Forelimb muscle (tissue), 1 donor: Measurements from ENCODE around the gene SRXN1. TPM values are rescaled to one million over a fixed set of nuclear protein-coding genes. Genes with fewer than 3 reads are reported as not detected.

Source experiments
- DNase-seq: peaks from one replicate; pipeline ENCODE4 v3.0.0-alpha.2; 2013; ENCODE audit warnings: low read depth
- polyA plus RNA-seq: library from polyadenylated mRNA; unstranded; fragments of 120-200 nt; gene quantifications from one replicate; pipeline ENCODE4 v1.2.1, GENCODE V29; 2013; ENCODE audit not compliant: insufficient read length

SRXN1 gene
- polyA plus RNA-seq, 1 donor, result 8.2 TPM

GRCh38 chr20:607476-607875 lies 45.5 kb downstream of the SRXN1 start:
- DNase-seq, result no peak

GRCh38 chr20:605237-605636 lies 47.8 kb downstream of the SRXN1 start:
- no peak for DNase-seq

- DNase-seq, result no peak
Observed at GRCh38 chr20:603116-603640, 49.8 kb downstream of the SRXN1 start.

- DNase-seq, result no peak
Observed at GRCh38 chr20:602111-602970, 50.7 kb downstream of the SRXN1 start.

- no peak for DNase-seq
Observed at GRCh38 chr20:600736-601135, 52.3 kb downstream of the SRXN1 start.

- no peak for DNase-seq
Observed at GRCh38 chr20:600141-600540, 52.9 kb downstream of the SRXN1 start.

GRCh38 chr20:598133-598850 lies 54.7 kb downstream of the SRXN1 start:
- DNase-seq, result no peak

GRCh38 chr20:597560-597959 lies 55.4 kb downstream of the SRXN1 start:
- no peak for DNase-seq

Other genes starting within 250 kb of the SRXN1 start
- gene RBCK1, start 244.9 kb downstream of the SRXN1 start, polyA plus RNA-seq, result 48.3 TPM
- gene TBC1D20, start 190.7 kb downstream of the SRXN1 start, polyA plus RNA-seq, result 28.8 TPM
- 107 TPM for gene CSNK2A1, start 109.4 kb downstream of the SRXN1 start, polyA plus RNA-seq
- gene TCF15, start 42.9 kb downstream of the SRXN1 start, polyA plus RNA-seq, result 5.3 TPM
- gene SCRT2, start 22.6 kb upstream of the SRXN1 start, polyA plus RNA-seq, result not detected
- gene SLC52A3, start 115.3 kb upstream of the SRXN1 start, polyA plus RNA-seq, result 0.24 TPM
- gene FAM110A, start 180.5 kb upstream of the SRXN1 start, polyA plus RNA-seq, result 25.3 TPM